Endodermal cell (in vitro differentiated cells): ENCODE measurements around the gene HGFAC. TPM values are rescaled to one million over a fixed set of nuclear protein-coding genes. Genes with fewer than 3 reads are reported as not detected.
A peak's percentile ranks its signal among the peaks of the same experiment; 100 is the strongest.

ENCODE experiments used
- DNase-seq: peaks from one replicate; pipeline ENCODE4 v3.0.0-alpha.2; 2017
- H3K27ac ChIP-seq: 2 replicates; pipeline ENCODE4 v1.5.1; 2013; ENCODE audit warnings: mild to moderate bottlenecking, low read depth, low read length, moderate library complexity
- H3K27me3 ChIP-seq: 2 replicates; pipeline ENCODE4 v1.6.1; 2013; ENCODE audit warnings: mild to moderate bottlenecking, low read length, moderate library complexity; ENCODE audit not compliant: insufficient read depth, control insufficient read depth, poor library complexity, severe bottlenecking
- H3K36me3 ChIP-seq: 2 replicates; pipeline ENCODE4 v1.7.0; 2013; ENCODE audit warnings: mild to moderate bottlenecking, low read length, moderate library complexity; ENCODE audit not compliant: control insufficient read depth, insufficient read depth
- H3K4me1 ChIP-seq: one replicate; pipeline ENCODE4 v1.7.0; 2013; ENCODE audit warnings: low read length; ENCODE audit not compliant: control insufficient read depth, insufficient read depth
- H3K4me3 ChIP-seq: 2 replicates; pipeline ENCODE4 v1.5.1; 2013; ENCODE audit warnings: mild to moderate bottlenecking, low read length, moderate library complexity
- H3K9ac ChIP-seq: 2 replicates; pipeline ENCODE4 v1.6.1; 2013; ENCODE audit warnings: mild to moderate bottlenecking, low read length, moderate library complexity; ENCODE audit not compliant: poor library complexity, severe bottlenecking; ENCODE audit errors: extremely low read depth
- H3K9me3 ChIP-seq: 2 replicates; pipeline ENCODE4 v1.6.1; 2013; ENCODE audit warnings: mild to moderate bottlenecking, low read length, moderate library complexity; ENCODE audit not compliant: control insufficient read depth
- H3K27ac Mint-ChIP-seq: 2 replicates; pipeline ENCODE4 v1.8.0; 2020; ENCODE audit warnings: mixed read lengths
- H3K27me3 Mint-ChIP-seq: 2 replicates; pipeline ENCODE4 v1.8.0; 2021; ENCODE audit warnings: mild to moderate bottlenecking, mixed read lengths; ENCODE audit not compliant: insufficient read depth
- H3K36me3 Mint-ChIP-seq: 2 replicates; pipeline ENCODE4 v1.8.0; 2020; ENCODE audit warnings: low read depth, mixed read lengths
- H3K4me1 Mint-ChIP-seq: 2 replicates; pipeline ENCODE4 v1.8.0; 2020; ENCODE audit warnings: mixed read lengths
- H3K4me3 Mint-ChIP-seq: 2 replicates; pipeline ENCODE4 v1.8.0; 2020; ENCODE audit warnings: mild to moderate bottlenecking, moderate library complexity, mixed read lengths
- H3K9me3 Mint-ChIP-seq: 2 replicates; pipeline ENCODE4 v1.8.0; 2020; ENCODE audit warnings: mild to moderate bottlenecking, mixed read lengths
- WGBS, 2 experiments: methylation state at CpG; one replicate each; pipeline versions ENCODE4 v1.1.5 to v1.1.7; 2013; ENCODE audit warnings: missing lambda C conversion rate in 2 of 2, mixed read lengths in 1 of 2; ENCODE audit not compliant: insufficient coverage in 1 of 2, insufficient read length in 1 of 2; 5-methylcytosine and 5-hydroxymethylcytosine counted together
- total RNA-seq, 2 donors: library from RNA; stranded (reverse); fragmentation: NEBNext Ultra II Directional in 1 of 2; extraction: Animal tissue kit (Norgen Biotek cat#: 25700) in 1 of 2; gene quantifications; 2 replicates in 1 of 2; 3 replicates in 1 of 2; pipeline ENCODE4 v1.2.1, GENCODE V29; 2021
- TF ChIP-seq, protein P1 (sequence below): fragments of 200-600 bp; sonication (generic); conservative IDR thresholded peaks from 2 replicates; pipeline ENCODE4 v1.5.0; 2021; ENCODE audit warnings: antibody characterized with exemption, mild to moderate bottlenecking

Gene HGFAC
- total RNA-seq, 2 donors from 2014 or later: 0.46 TPM; not detected in 1

DNA sequence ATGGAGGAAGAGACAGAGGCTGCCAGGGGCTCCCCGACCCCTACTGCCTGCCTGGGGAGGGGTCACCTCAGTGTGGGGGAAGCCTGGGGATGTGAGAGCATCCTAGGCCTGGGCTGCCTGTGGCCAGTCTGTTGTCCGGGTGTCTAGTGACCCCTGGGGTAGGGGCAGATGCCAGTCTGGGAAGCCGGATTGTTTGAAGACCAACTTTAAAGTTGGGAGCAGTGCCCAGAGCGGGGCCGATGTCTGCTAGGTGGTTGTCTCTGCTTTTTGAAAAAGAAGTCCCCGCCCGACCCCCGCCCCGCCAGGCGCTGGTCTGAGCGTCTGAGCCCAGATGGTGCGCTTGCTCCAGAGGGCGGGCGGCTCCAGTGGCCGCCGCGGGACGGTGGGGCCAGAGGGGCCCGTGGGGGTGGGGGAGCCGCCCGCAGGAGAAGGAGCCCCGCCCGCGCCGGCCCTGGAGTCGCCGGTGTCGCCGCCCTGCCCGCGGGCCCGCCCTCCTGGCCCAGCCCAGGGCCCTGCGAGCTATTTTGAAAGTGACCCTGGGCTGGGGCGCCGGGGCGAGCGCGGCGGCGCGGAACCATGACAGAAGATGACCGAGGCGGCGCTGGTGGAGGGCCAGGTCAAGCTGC is 21.1 kb downstream of the HGFAC start, which contains the start of gene DOK7:
DOK7 (plus strand) TSS at position 517 of the 626 bp plus-strand sequence; CDS start at position 587, 70 bp downstream.
- Mint-ChIP-seq H3K9me3 (peaks cover 3% of the 10 kb centered on the region), H3K4me1 (no peaks in the 10 kb centered on the region), H3K27me3 (peaks cover 41% of the 10 kb centered on the region), H3K36me3 (no peaks in the 10 kb centered on the region), H3K27ac (no peak within 1 kb of the TSS), H3K4me3 (peak within 1 kb of the TSS; percentile 27)
- no peaks in the 10 kb centered on the region for H3K9me3 ChIP-seq
- H3K4me1 ChIP-seq: no peaks in the 10 kb centered on the region
- WGBS, 2 experiments: 17 to 37% methylated on average over 5 to 44 of the region's 44 CpGs
- peak; percentile 81 for DNase-seq
- no peak within 1 kb of the TSS for H3K4me3 ChIP-seq
- no peaks in the 10 kb centered on the region for H3K36me3 ChIP-seq
- TF ChIP-seq, protein P1, sequence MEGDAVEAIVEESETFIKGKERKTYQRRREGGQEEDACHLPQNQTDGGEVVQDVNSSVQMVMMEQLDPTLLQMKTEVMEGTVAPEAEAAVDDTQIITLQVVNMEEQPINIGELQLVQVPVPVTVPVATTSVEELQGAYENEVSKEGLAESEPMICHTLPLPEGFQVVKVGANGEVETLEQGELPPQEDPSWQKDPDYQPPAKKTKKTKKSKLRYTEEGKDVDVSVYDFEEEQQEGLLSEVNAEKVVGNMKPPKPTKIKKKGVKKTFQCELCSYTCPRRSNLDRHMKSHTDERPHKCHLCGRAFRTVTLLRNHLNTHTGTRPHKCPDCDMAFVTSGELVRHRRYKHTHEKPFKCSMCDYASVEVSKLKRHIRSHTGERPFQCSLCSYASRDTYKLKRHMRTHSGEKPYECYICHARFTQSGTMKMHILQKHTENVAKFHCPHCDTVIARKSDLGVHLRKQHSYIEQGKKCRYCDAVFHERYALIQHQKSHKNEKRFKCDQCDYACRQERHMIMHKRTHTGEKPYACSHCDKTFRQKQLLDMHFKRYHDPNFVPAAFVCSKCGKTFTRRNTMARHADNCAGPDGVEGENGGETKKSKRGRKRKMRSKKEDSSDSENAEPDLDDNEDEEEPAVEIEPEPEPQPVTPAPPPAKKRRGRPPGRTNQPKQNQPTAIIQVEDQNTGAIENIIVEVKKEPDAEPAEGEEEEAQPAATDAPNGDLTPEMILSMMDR: no peak
- H3K27ac ChIP-seq: no peak within 1 kb of the TSS
- no peak within 1 kb of the TSS for H3K9ac ChIP-seq
- H3K27me3 ChIP-seq: peaks cover 33% of the 10 kb centered on the region

DNA sequence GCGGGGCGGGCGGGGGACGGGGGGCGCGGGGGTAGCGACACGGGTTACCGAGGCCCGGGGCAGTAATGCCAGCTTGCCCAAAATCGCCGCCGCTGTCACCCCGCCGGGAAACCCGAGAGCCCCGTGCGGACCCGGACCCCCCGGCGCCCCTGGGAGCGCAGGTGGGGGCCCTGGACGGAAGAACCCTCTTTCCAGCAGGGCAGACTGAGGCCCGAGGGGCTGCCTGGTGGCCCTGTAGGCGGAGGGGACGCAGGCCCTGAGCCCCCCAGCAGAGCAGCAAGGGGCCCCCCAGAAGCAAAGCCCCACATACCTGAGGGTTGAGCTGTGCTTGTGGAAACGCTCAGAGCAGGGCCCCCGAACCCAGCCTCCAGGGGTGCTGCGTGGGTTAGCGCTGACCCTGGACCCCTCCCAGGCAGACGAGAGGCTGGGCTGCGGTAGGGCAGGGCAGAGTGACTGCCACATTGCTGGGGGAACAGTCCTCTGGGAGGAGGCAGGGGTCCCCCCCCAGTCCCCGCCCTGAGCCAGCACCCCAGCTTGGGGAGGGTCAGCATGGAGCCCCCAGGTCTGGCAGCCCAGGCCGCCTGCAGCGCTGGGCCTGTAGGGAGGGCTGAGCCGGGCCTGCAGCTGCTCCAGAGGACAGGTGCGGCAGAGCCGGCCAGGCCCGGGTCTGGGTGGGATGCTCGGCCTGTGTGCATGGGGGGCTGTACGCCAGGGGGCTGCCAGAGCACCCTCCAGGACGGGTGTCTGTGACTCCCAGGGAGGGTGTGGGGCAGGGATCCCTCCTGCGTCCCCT is 22.0 kb downstream of the HGFAC start:
- Mint-ChIP-seq H3K4me1 (no peaks in the 10 kb centered on the region), H3K9me3 (peaks cover 3% of the 10 kb centered on the region), H3K27ac (no peak overlapping the region), H3K4me3 (peak overlapping the region; percentile 27), H3K27me3 (peaks cover 33% of the 10 kb centered on the region), H3K36me3 (no peaks in the 10 kb centered on the region)
- Histone ChIP-seq H3K4me1 (no peaks in the 10 kb centered on the region), H3K27me3 (peaks cover 27% of the 10 kb centered on the region), H3K27ac (no peak overlapping the region), H3K9me3 (no peaks in the 10 kb centered on the region), H3K9ac (no peak overlapping the region), H3K4me3 (no peak overlapping the region), H3K36me3 (no peaks in the 10 kb centered on the region)
- 60 to 69% methylated on average over 33 to 43 of the region's 43 CpGs for WGBS, 2 experiments
- no peak for DNase-seq
- TF ChIP-seq, protein P1: no peak

DNA sequence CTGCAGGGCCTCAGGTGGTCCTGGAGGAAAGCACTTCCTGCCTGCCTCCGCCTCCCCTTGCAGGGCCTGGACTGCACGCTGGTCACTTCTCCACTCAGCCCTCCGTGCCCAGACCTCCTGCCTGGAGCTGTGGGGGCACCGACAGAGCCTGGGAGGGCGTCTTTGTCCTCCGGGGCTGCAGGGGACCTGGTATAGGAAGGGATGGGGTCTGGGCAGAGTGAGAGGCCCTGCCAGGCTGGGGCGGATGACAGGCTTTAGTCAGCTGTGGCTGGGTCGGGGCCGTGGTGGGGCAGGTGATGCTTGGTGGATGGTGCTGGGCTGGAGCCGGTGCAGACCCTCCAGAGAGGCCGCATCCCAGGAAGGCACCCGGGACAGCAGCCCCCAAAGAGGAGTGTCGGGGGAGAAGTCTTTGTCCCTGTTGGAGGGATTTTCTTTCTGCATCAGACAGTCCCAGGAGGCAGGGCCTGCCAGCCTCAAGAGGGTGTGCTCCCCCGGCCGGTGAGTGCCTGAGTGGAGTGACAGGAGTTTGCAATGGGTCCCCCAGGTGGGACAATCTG is 22.7 kb downstream of the HGFAC start:
- TF ChIP-seq, protein P1: no peak
- Mint-ChIP-seq H3K4me1 (no peaks in the 10 kb centered on the region), H3K27ac (no peak overlapping the region), H3K4me3 (no peak overlapping the region), H3K27me3 (peaks cover 28% of the 10 kb centered on the region), H3K36me3 (no peaks in the 10 kb centered on the region), H3K9me3 (peaks cover 3% of the 10 kb centered on the region)
- no peak overlapping the region for H3K9ac ChIP-seq
- WGBS, 2 experiments: 85 to 91% methylated on average over 5 to 15 of the region's 15 CpGs
- no peaks in the 10 kb centered on the region for H3K36me3 ChIP-seq
- peaks cover 27% of the 10 kb centered on the region for H3K27me3 ChIP-seq
- H3K4me1 ChIP-seq: no peaks in the 10 kb centered on the region
- no peak for DNase-seq
- H3K27ac ChIP-seq: no peak overlapping the region
- no peaks in the 10 kb centered on the region for H3K9me3 ChIP-seq
- H3K4me3 ChIP-seq: no peak overlapping the region
